OCI-M2 (cell line): ENCODE measurements around the gene MAP4K4.

Experiments used
- DNase-seq: peaks from one replicate; lab custom pipeline; 2025; ENCODE audit not compliant: unreplicated experiment; lab: John Stamatoyannopoulos, UW

Gene MAP4K4

GRCh38 chr2:101811226-101812015 is 113.9 kb downstream of the MAP4K4 start:
- DNase-seq, result no peak

GRCh38 chr2:101812226-101812625 is 114.7 kb downstream of the MAP4K4 start:
- DNase-seq, result no peak

- DNase-seq, result no peak
Measured at GRCh38 chr2:101814752-101815151, 117.2 kb downstream of the MAP4K4 start.

GRCh38 chr2:101815154-101815553 is 117.6 kb downstream of the MAP4K4 start:
- DNase-seq, result no peak

GRCh38 chr2:101815739-101816391 is 118.4 kb downstream of the MAP4K4 start:
- DNase-seq, result no peak

- DNase-seq, result no peak
Measured at GRCh38 chr2:101816598-101816997, 119.1 kb downstream of the MAP4K4 start.

- DNase-seq, result no peak
Measured at GRCh38 chr2:101817481-101817880, 120.0 kb downstream of the MAP4K4 start.

GRCh38 chr2:101818531-101819451 is 121.3 kb downstream of the MAP4K4 start:
- no peak for DNase-seq

GRCh38 chr2:101820519-101820918 is 123.0 kb downstream of the MAP4K4 start:
- no peak for DNase-seq

- DNase-seq, result no peak
Measured at GRCh38 chr2:101821059-101821805, 123.7 kb downstream of the MAP4K4 start.

- no peak for DNase-seq
Measured at GRCh38 chr2:101821828-101822458, 124.4 kb downstream of the MAP4K4 start.

GRCh38 chr2:101823347-101823791 is 125.9 kb downstream of the MAP4K4 start:
- no peak for DNase-seq

GRCh38 chr2:101823859-101824258 is 126.4 kb downstream of the MAP4K4 start:
- no peak for DNase-seq

GRCh38 chr2:101826716-101827115 is 129.2 kb downstream of the MAP4K4 start:
- DNase-seq, result no peak

- DNase-seq, result no peak
Measured at GRCh38 chr2:101827246-101827645, 129.7 kb downstream of the MAP4K4 start.

- DNase-seq, result no peak
Measured at GRCh38 chr2:101828257-101828656, 130.8 kb downstream of the MAP4K4 start.

GRCh38 chr2:101828673-101829334 is 131.3 kb downstream of the MAP4K4 start:
- no peak for DNase-seq

- DNase-seq, result no peak
Measured at GRCh38 chr2:101829429-101829828, 131.9 kb downstream of the MAP4K4 start.

- DNase-seq, result no peak
Measured at GRCh38 chr2:101830146-101830545, 132.6 kb downstream of the MAP4K4 start.

- DNase-seq, result no peak
Measured at GRCh38 chr2:101830555-101830954, 133.0 kb downstream of the MAP4K4 start.
